GM12864 (cell line): Measurements from ENCODE around the gene DENND1A.

Experiments
- DNase-seq: peaks from one replicate; pipeline ENCODE4 v3.0.0-alpha.2; 2011; ENCODE audit warnings: low read depth
- H3K4me3 ChIP-seq: 2 replicates; pipeline ENCODE4 v1.5.1; 2011; ENCODE audit warnings: mild to moderate bottlenecking, low read depth, low read length, control low read depth
- TF ChIP-seq, protein P1 (sequence below): IDR thresholded peaks from 2 replicates; pipeline ENCODE4 v1.5.1; 2011; ENCODE audit warnings: low read depth, mild to moderate bottlenecking, moderate library complexity, low read length, control low read depth, inconsistent platforms; ENCODE audit errors: missing control alignments

Gene DENND1A

DNA sequence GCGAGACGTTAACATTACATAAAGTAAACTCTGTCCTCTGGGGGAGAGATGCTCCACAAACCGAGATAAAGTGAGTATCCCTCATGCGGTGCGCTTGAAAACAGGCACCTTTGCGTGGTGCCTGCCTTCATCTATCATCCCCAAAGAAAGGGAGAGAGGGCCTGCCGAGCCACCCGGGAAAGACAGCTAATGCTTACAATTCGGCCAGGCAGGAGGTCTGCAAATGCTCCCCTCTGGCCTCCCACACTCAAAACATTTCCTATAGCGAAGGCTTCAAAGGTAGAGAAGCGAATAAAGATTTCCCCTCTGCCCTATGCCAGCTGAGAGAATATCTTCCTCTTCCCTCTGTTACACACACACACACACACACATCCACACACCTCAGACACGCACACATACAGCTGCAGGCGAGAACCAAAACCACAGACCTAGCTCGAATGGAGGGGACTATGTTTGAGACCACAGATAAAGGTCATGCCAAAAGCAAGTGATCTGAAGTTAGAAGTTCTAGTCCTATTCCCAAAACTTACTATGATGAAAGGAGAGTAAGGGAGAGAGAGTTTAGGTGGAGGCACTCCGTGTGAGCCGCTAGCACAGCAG lies 441.1 kb downstream of the DENND1A start:
- TF ChIP-seq, protein P1, sequence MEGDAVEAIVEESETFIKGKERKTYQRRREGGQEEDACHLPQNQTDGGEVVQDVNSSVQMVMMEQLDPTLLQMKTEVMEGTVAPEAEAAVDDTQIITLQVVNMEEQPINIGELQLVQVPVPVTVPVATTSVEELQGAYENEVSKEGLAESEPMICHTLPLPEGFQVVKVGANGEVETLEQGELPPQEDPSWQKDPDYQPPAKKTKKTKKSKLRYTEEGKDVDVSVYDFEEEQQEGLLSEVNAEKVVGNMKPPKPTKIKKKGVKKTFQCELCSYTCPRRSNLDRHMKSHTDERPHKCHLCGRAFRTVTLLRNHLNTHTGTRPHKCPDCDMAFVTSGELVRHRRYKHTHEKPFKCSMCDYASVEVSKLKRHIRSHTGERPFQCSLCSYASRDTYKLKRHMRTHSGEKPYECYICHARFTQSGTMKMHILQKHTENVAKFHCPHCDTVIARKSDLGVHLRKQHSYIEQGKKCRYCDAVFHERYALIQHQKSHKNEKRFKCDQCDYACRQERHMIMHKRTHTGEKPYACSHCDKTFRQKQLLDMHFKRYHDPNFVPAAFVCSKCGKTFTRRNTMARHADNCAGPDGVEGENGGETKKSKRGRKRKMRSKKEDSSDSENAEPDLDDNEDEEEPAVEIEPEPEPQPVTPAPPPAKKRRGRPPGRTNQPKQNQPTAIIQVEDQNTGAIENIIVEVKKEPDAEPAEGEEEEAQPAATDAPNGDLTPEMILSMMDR: no peak
- no peak for DNase-seq
- H3K4me3 ChIP-seq: no peak overlapping the region

GRCh38 chr9:123487944-123488548 lies 441.9 kb downstream of the DENND1A start:
- TF ChIP-seq, protein P1: no peak
- DNase-seq: no peak
- no peak overlapping the region for H3K4me3 ChIP-seq

DNA sequence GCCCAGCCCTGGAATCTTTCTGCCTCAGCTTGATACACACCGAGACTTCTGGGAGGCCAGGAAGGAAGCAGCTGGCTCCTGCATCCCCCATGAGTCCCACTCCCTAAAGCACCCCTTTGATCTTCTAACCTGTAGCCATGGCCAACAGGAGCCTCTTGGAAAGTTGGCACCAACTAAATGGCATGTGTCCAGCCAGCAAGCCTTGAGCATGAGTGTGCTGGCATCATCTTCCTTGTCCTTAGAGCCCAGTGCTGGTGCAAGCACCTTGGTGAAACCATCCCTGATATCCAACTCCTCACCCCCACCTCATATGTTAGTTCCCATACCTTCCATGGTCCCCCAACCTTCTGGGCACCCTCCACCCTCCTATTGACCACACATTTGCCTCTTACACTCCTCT lies 443.5 kb downstream of the DENND1A start:
- TF ChIP-seq, protein P1: no peak
- H3K4me3 ChIP-seq: no peak overlapping the region
- DNase-seq: no peak

- TF ChIP-seq, protein P1: no peak
- no peak overlapping the region for H3K4me3 ChIP-seq
- DNase-seq: no peak
Observed at GRCh38 chr9:123485216-123485615, 444.7 kb downstream of the DENND1A start.

DNA sequence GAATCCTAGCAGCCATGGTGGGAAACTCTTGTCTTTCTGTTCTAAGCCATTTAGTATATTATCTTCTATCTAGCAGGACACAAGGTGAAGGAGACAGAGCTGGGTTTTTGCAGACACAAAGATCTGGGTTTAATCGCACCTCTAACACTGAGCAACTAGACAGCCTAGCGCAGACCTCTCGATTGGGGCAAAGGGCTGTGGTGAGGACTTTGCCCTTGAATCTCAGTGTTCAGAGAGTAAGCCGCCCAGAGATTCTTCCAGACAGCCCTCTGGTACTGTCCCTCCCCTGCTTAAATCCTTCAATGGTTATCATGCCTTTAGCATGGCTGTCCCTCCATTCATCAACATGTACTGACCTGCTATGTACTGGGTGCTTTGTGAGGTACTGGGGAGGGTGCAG lies 445.8 kb downstream of the DENND1A start:
- H3K4me3 ChIP-seq: no peak overlapping the region
- TF ChIP-seq, protein P1: no peak
- DNase-seq: no peak

DNA sequence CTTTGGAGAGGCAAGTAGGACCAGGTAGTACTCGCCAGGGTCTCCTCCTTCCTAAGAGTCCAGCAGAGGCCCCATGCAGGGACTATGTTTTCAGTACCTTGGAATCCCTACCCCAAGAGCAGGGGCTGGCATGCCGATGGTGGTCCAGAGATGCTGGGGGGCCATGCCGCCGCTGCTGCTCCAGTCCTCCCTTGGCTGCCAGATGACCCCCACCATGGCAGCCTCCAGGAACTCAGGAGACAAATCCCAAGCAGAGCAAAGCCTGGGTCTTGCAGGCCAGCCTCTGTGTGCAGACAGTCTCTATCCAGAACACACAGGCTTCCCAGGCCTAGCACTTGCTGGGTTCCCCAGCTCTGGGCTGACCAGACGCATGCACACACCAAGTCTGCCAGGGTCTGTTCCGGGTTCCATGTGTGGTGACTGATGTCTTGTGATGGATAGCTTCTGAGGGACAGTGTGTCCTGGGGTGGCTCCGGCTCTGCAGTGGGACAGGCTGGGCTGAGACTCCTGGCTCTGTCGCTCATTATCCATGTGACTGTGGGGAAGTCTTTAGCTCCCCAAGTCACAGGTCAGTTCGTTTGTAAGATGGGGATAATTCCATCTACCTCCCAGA lies 446.6 kb downstream of the DENND1A start:
- no peak for DNase-seq
- TF ChIP-seq, protein P1: no peak
- H3K4me3 ChIP-seq: no peak overlapping the region

- TF ChIP-seq, protein P1: no peak
- no peak overlapping the region for H3K4me3 ChIP-seq
- DNase-seq: no peak
Observed at GRCh38 chr9:123482295-123482968, 447.5 kb downstream of the DENND1A start.
